H1 (cell line): ENCODE measurements around the gene CDADC1.

ENCODE experiments used
- FOSL1 ChIP-seq: IDR thresholded peaks from 2 replicates; pipeline ENCODE4 v1.6.1; 2011; ENCODE audit warnings: mild to moderate bottlenecking, low read depth, low read length, moderate library complexity; ENCODE audit not compliant: insufficient read depth
- JUN ChIP-seq: IDR thresholded peaks from 2 replicates; pipeline ENCODE4 v1.6.1; 2011; ENCODE audit warnings: low read depth, mild to moderate bottlenecking, improper control_type of control experiment, low read length
- KDM1A ChIP-seq: fragments of 200-600, 300-600 bp; sonication (generic); IDR thresholded peaks from 2 replicates; pipeline ENCODE4 v1.7.1; 2016; ENCODE audit warnings: mild to moderate bottlenecking, low read length, borderline replicate concordance
- NRF1 ChIP-seq: IDR thresholded peaks from 2 replicates; pipeline ENCODE4 v1.6.1; 2011; ENCODE audit warnings: mild to moderate bottlenecking, low read depth, low read length, improper control_type of control experiment
- POLR2A ChIP-seq, 2 experiments: IDR thresholded peaks; 1 replicate in 1 of 2; 2 replicates in 1 of 2; pipeline ENCODE4 v1.6.1; 2011; ENCODE audit warnings: low read depth in 2 of 2, low read length in 2 of 2, mild to moderate bottlenecking in 2 of 2; ENCODE audit errors: control extremely low read depth in 1 of 2
- POLR2AphosphoS5 ChIP-seq: IDR thresholded peaks from 2 replicates; pipeline ENCODE4 v1.6.1; 2011; ENCODE audit warnings: low read depth, low read length
- RFX5 ChIP-seq: IDR thresholded peaks from 2 replicates; pipeline ENCODE4 v1.6.1; 2011; ENCODE audit warnings: low read depth, low read length, improper control_type of control experiment, borderline replicate concordance
- TF ChIP-seq, protein P1 (sequence below), 3 experiments: IDR thresholded peaks; 1 replicate in 2 of 3; 2 replicates in 1 of 3; pipeline versions ENCODE4 v1.5.1 to v1.6.1; 2011; ENCODE audit warnings: low read length in 3 of 3, mild to moderate bottlenecking in 3 of 3, inconsistent platforms in 2 of 3, low read depth in 1 of 3, moderate library complexity in 1 of 3; ENCODE audit not compliant: insufficient read depth in 1 of 3; ENCODE audit errors: control extremely low read depth in 1 of 3
- TF ChIP-seq, protein P2 (sequence below): IDR thresholded peaks from 2 replicates; pipeline ENCODE4 v1.6.1; 2012; ENCODE audit warnings: inconsistent platforms

DNA sequence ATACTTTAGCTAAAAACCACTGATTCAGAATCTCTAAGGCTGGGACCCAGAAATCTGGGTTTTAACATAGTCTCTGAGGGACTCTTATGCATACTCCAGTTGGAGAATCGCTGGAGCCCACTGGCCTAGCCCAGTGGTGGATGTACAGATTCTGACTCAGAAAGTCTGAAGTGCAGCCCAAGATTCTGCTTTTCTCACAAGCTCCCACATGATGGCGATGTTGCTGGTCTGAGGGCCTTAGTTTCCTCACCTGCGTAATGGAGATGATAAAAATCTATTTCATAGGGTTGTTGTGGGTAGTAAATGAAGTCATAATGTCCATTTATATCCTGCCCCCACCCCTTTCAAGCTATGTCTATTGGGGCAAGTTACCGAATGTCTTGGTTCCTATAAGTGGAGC is 7.7 kb upstream of the CDADC1 start:
- TF ChIP-seq, protein P1, sequence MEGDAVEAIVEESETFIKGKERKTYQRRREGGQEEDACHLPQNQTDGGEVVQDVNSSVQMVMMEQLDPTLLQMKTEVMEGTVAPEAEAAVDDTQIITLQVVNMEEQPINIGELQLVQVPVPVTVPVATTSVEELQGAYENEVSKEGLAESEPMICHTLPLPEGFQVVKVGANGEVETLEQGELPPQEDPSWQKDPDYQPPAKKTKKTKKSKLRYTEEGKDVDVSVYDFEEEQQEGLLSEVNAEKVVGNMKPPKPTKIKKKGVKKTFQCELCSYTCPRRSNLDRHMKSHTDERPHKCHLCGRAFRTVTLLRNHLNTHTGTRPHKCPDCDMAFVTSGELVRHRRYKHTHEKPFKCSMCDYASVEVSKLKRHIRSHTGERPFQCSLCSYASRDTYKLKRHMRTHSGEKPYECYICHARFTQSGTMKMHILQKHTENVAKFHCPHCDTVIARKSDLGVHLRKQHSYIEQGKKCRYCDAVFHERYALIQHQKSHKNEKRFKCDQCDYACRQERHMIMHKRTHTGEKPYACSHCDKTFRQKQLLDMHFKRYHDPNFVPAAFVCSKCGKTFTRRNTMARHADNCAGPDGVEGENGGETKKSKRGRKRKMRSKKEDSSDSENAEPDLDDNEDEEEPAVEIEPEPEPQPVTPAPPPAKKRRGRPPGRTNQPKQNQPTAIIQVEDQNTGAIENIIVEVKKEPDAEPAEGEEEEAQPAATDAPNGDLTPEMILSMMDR (IDR thresholded peaks at IDR 0.05; ENCODE audit: control extremely low read depth in 1 of 3, insufficient read depth in 1 of 3, low read depth in 1 of 3, low read length in 3 of 3): peak; percentile 49 to 78 (median 61)
- peak; percentile 26; the same call in 1 of the 2 replicates for TF ChIP-seq KDM1A
- TF ChIP-seq POLR2AphosphoS5: no peak
- no peak for TF ChIP-seq FOSL1
- TF ChIP-seq, protein P2, sequence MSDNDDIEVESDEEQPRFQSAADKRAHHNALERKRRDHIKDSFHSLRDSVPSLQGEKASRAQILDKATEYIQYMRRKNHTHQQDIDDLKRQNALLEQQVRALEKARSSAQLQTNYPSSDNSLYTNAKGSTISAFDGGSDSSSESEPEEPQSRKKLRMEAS: no peak
- no peak for TF ChIP-seq RFX5
- no peak for TF ChIP-seq NRF1
- TF ChIP-seq JUN: no peak
- TF ChIP-seq POLR2A (IDR thresholded peaks at IDR 0.05; ENCODE audit: control extremely low read depth in 1 of 2, low read depth in 2 of 2, low read length in 2 of 2): no peak
